HCT116 (cell line): Measurements from ENCODE around the gene CHST8. TPM values are rescaled to one million over a fixed set of nuclear protein-coding genes. Genes with fewer than 3 reads are reported as not detected.

Source experiments
- ATAC-seq: fragments of 200-7000 bp; cut with Tn5 transposase; 2 replicates; pipeline ENCODE4 v1.9.1; 2020; ENCODE audit warnings: mild to moderate bottlenecking, moderate library complexity
- BruUV-seq: library from RNA; stranded (reverse); fragments of 400-500 nt; replicated peaks from 2 replicates; lab custom pipeline; 2021; lab: Mats Ljungman, UMichigan
- CTCF ChIA-PET: fragments of 300-600 bp; sonication (Branson Sonifier 250); formaldehyde crosslinking; loops from one replicate; lab custom pipeline; 2021; ENCODE audit warnings: antibody characterized with exemption; lab: Charles Lee
- POLR2A ChIA-PET: fragments of 300-600, 350-600 bp; sonication (Branson Sonifier 250); formaldehyde crosslinking; loops from one replicate; lab custom pipeline; 2021; ENCODE audit warnings: antibody characterized with exemption; lab: Charles Lee
- RAD21 ChIA-PET, 2 experiments: fragments of 300-600 bp; sonication (Branson Sonifier 250); formaldehyde crosslinking; loops; one replicate each; lab custom pipeline; 2023; ENCODE audit warnings: low total read pairs in 2 of 2; ENCODE audit not compliant: uncharacterized antibody in 2 of 2, unreplicated experiment in 2 of 2, low non-redundant PET in 1 of 2; lab: Charles Lee
- DNase-seq: peaks from one replicate; pipeline ENCODE4 v3.0.0-alpha.2; 2010; ENCODE audit warnings: low read depth, low spot score
- H2AFZ ChIP-seq: fragments of 200-600 bp; shearing (Covaris generic), sonication (generic); 2 replicates; pipeline ENCODE4 v1.6.1; 2017; ENCODE audit warnings: low read depth, mixed run types, mixed read lengths, antibody characterized with exemption, low read length; ENCODE audit not compliant: poor library complexity, severe bottlenecking
- H3K27ac ChIP-seq: 2 replicates; pipeline ENCODE4 v1.5.1; 2012; ENCODE audit warnings: low read depth, low read length
- H3K27me3 ChIP-seq: fragments of 200-600 bp; sonication (generic); 2 replicates; pipeline ENCODE4 v1.6.1; 2016; ENCODE audit warnings: mixed run types, low read length, mixed read lengths; ENCODE audit not compliant: insufficient read depth
- H3K36me3 ChIP-seq, 2 experiments: fragments of 200-500 bp in 1 of 2; fragments of 200-600 bp in 1 of 2; sonication (Bioruptor generic) in 1 of 2; sonication (generic) in 1 of 2; 2 replicates each; pipeline versions ENCODE4 v1.5.1 to v1.6.1; 2014 to 2016; ENCODE audit warnings: low read length in 2 of 2, inconsistent platforms in 1 of 2, mixed read lengths in 1 of 2, mixed run types in 1 of 2; ENCODE audit not compliant: insufficient read depth in 2 of 2, control insufficient read depth in 1 of 2
- H3K4me1 ChIP-seq, 2 experiments: fragments of 200-600 bp in 1 of 2; sonication (generic) in 1 of 2; 2 replicates each; pipeline versions ENCODE4 v1.5.1 to v1.6.1; 2012 to 2017; ENCODE audit warnings: low read length in 2 of 2, inconsistent platforms in 1 of 2, mild to moderate bottlenecking in 1 of 2, mixed read lengths in 1 of 2, mixed run types in 1 of 2, moderate library complexity in 1 of 2; ENCODE audit not compliant: insufficient read depth in 2 of 2, control insufficient read depth in 1 of 2
- H3K4me2 ChIP-seq: fragments of 200-600 bp; sonication (generic); 2 replicates; pipeline ENCODE4 v1.6.1; 2017; ENCODE audit warnings: mixed run types, low read length, mixed read lengths
- H3K4me3 ChIP-seq, 2 experiments: fragments of 200-600 bp in 1 of 2; sonication (generic) in 1 of 2; replicated peaks in 1 of 2; 2 replicates each; pipeline ENCODE4 v1.5.1; 2011 to 2016; ENCODE audit warnings: low read length in 2 of 2, control low read depth in 1 of 2, low read depth in 1 of 2, mild to moderate bottlenecking in 1 of 2, mixed read lengths in 1 of 2, mixed run types in 1 of 2
- H3K79me2 ChIP-seq: fragments of 200-600 bp; sonication (generic); 2 replicates; pipeline ENCODE4 v1.6.1; 2017; ENCODE audit warnings: mild to moderate bottlenecking, mixed run types, low read length, moderate library complexity, mixed read lengths; ENCODE audit not compliant: insufficient read depth
- H3K9ac ChIP-seq: fragments of 200-600 bp; sonication (generic); 2 replicates; pipeline ENCODE4 v1.6.1; 2016; ENCODE audit warnings: low read length, mixed read lengths
- H3K9me2 ChIP-seq: fragments of 200-600 bp; sonication (generic), shearing (Covaris generic); 2 replicates; pipeline ENCODE4 v1.6.1; 2017; ENCODE audit warnings: mixed run types, mild to moderate bottlenecking, moderate library complexity; ENCODE audit not compliant: insufficient read depth
- H3K9me3 ChIP-seq, 2 experiments: fragments of 200-500 bp in 1 of 2; fragments of 200-600 bp in 1 of 2; sonication (Bioruptor generic) in 1 of 2; sonication (generic) in 1 of 2; 2 replicates each; pipeline ENCODE4 v1.6.1; 2014 to 2017; ENCODE audit warnings: low read length in 2 of 2, mixed read lengths in 2 of 2, inconsistent platforms in 1 of 2, low read depth in 1 of 2, mild to moderate bottlenecking in 1 of 2, mixed run types in 1 of 2, moderate library complexity in 1 of 2; ENCODE audit not compliant: control insufficient read depth in 1 of 2, insufficient read depth in 1 of 2
- H4K20me1 ChIP-seq: fragments of 200-600 bp; sonication (generic), shearing (Covaris generic); 2 replicates; pipeline ENCODE4 v1.6.1; 2017; ENCODE audit warnings: mixed run types, mild to moderate bottlenecking, moderate library complexity; ENCODE audit not compliant: insufficient read depth
- CBX3 ChIP-seq: IDR thresholded peaks from 2 replicates; pipeline ENCODE4 v1.6.1; 2012; ENCODE audit warnings: low read depth
- CTCF ChIP-seq, 3 experiments: fragments of 200-600 bp in 1 of 3; sonication (generic) in 1 of 3; IDR thresholded peaks in 2 of 3; conservative IDR thresholded peaks in 1 of 3; 2 replicates each; pipeline ENCODE4 v1.5.1; 2012 to 2017; ENCODE audit warnings: low read depth in 2 of 3, low read length in 2 of 3, antibody characterized with exemption in 1 of 3, borderline replicate concordance in 1 of 3, control low read depth in 1 of 3, mild to moderate bottlenecking in 1 of 3, mixed read lengths in 1 of 3, mixed run types in 1 of 3, moderate library complexity in 1 of 3; ENCODE audit not compliant: insufficient read depth in 1 of 3
- ELF1 ChIP-seq: IDR thresholded peaks from 2 replicates; pipeline ENCODE4 v1.6.1; 2012; ENCODE audit warnings: low read depth, borderline replicate concordance
- EZH2phosphoT487 ChIP-seq: fragments of 200-600 bp; IDR thresholded peaks from 2 replicates; pipeline ENCODE4 v1.6.1; 2018; ENCODE audit warnings: antibody characterized with exemption, borderline replicate concordance
- POLR2A ChIP-seq: IDR thresholded peaks from 2 replicates; pipeline ENCODE4 v1.7.0; 2011; ENCODE audit warnings: borderline replicate concordance; ENCODE audit not compliant: insufficient read depth, insufficient read length; ENCODE audit errors: extremely low read depth
- POLR2AphosphoS5 ChIP-seq: IDR thresholded peaks from 2 replicates; pipeline ENCODE4 v1.6.1; 2011; ENCODE audit warnings: mild to moderate bottlenecking, low read depth, low read length, moderate library complexity
- RAD21 ChIP-seq: IDR thresholded peaks from 2 replicates; pipeline ENCODE4 v1.6.1; 2012; ENCODE audit warnings: low read depth, mild to moderate bottlenecking
- REST ChIP-seq: IDR thresholded peaks from 2 replicates; pipeline ENCODE4 v1.6.1; 2012; ENCODE audit warnings: low read depth
- TCF7L2 ChIP-seq: IDR thresholded peaks from 2 replicates; pipeline ENCODE4 v1.7.0; 2011; ENCODE audit warnings: borderline replicate concordance, inconsistent platforms; ENCODE audit not compliant: insufficient read depth, insufficient read length; ENCODE audit errors: extremely low read depth
- ZFX ChIP-seq: fragments of 450-650 bp; IDR thresholded peaks from 2 replicates; pipeline ENCODE4 v1.6.1; 2017
- ZNF274 ChIP-seq: fragments of 200-500 bp; sonication (Bioruptor generic); IDR thresholded peaks from 2 replicates; pipeline ENCODE4 v1.6.1; 2014; ENCODE audit warnings: mild to moderate bottlenecking, low read depth, low read length, inconsistent platforms
- intact Hi-C: fragments of 100-400 bp; cut with micrococcal nuclease; formaldehyde crosslinking; loops from 2 replicates; pipeline ENCODE4 v1.10.0; 2022
- total RNA-seq: library from RNA; stranded (reverse); gene quantifications from one replicate; pipeline ENCODE4 v1.2.1, GENCODE V29; 2021; ENCODE audit not compliant: unreplicated experiment
- TF ChIP-seq, protein P1 (sequence below): IDR thresholded peaks from 2 replicates; pipeline ENCODE4 v1.6.1; 2011; ENCODE audit warnings: mild to moderate bottlenecking, low read length, moderate library complexity; ENCODE audit not compliant: insufficient replicate concordance; ENCODE audit errors: extremely low read depth

Gene CHST8
- total RNA-seq, 1 experiment from 2014 or later = not detected

GRCh38 chr19:33737681-33738371, 116.1 kb downstream of the CHST8 start:
- H3K4me1 ChIP-seq = no peaks in the 10 kb centered on the region
- POLR2A ChIA-PET = no interaction called here

More at GRCh38 chr19:33737681-33738371, 116.1 kb downstream of the CHST8 start:
- no peak for DNase-seq
- Histone ChIP-seq H4K20me1 (no peaks in the 10 kb centered on the region), H3K79me2 (no peaks in the 10 kb centered on the region), H3K9ac (no peak overlapping the region), H3K9me2 (no peaks in the 10 kb centered on the region), H2AFZ (no peak overlapping the region), H3K4me3 (no peak overlapping the region), H3K36me3 (no peaks in the 10 kb centered on the region), H3K9me3 (no peaks in the 10 kb centered on the region), H3K27ac (no peak overlapping the region), H3K27me3 (peaks cover 55% of the 10 kb centered on the region), H3K4me2 (no peak overlapping the region)
- no peak for TF ChIP-seq POLR2A
- TF ChIP-seq CBX3 = no peak
- no peak for TF ChIP-seq EZH2phosphoT487
- no peak for TF ChIP-seq ELF1
- TF ChIP-seq ZNF274 = no peak
- no peak for TF ChIP-seq RAD21
- no peak for TF ChIP-seq TCF7L2
- TF ChIP-seq POLR2AphosphoS5 = no peak
- TF ChIP-seq, protein P1, sequence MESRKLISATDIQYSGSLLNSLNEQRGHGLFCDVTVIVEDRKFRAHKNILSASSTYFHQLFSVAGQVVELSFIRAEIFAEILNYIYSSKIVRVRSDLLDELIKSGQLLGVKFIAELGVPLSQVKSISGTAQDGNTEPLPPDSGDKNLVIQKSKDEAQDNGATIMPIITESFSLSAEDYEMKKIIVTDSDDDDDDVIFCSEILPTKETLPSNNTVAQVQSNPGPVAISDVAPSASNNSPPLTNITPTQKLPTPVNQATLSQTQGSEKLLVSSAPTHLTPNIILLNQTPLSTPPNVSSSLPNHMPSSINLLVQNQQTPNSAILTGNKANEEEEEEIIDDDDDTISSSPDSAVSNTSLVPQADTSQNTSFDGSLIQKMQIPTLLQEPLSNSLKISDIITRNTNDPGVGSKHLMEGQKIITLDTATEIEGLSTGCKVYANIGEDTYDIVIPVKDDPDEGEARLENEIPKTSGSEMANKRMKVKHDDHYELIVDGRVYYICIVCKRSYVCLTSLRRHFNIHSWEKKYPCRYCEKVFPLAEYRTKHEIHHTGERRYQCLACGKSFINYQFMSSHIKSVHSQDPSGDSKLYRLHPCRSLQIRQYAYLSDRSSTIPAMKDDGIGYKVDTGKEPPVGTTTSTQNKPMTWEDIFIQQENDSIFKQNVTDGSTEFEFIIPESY = no peak
- TF ChIP-seq ZFX = no peak
- no peak for TF ChIP-seq CTCF (IDR thresholded peaks at IDR 0.05 in 2 of 3, conservative IDR thresholded peaks at IDR 0.05 in 1 of 3; ENCODE audit: borderline replicate concordance in 1 of 3, insufficient read depth in 1 of 3, low read depth in 2 of 3, low read length in 2 of 3)
- no peak for TF ChIP-seq REST
- intact Hi-C loops = no loop called here
- ATAC-seq = no peak
- ChIA-PET CTCF (no interaction called here), RAD21 (no interaction called here)
- BruUV-seq = no TSS peak
